ENCODE measurements around the gene IGF2R.
A peak's percentile ranks its signal among the peaks of the same experiment; 100 is the strongest.

Gene IGF2R

GRCh38 chr6:160031871-160032270 lies 63.0 kb downstream of the IGF2R start:
- no peak for DNase-seq

DNA sequence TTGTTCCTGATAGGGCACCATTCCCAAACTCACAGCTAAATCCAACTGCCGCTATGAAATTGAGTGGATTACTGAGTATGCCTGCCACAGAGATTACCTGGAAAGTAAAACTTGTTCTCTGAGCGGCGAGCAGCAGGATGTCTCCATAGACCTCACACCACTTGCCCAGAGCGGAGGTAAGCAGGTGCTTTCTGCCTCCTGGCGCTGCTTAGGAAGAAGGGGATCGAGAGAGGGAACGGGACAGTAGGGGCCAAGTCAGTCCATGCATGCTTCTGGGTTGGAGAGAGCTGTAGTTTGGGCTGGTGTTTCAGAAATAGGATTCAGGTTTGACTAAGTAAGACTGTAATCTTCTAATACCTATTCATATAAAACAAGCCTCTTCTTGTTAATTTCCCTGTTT lies 63.7 kb downstream of the IGF2R start:
- DNase-seq, result no peak

GRCh38 chr6:160034036-160034930 lies 65.4 kb downstream of the IGF2R start:
- DNase-seq, result no peak

DNA sequence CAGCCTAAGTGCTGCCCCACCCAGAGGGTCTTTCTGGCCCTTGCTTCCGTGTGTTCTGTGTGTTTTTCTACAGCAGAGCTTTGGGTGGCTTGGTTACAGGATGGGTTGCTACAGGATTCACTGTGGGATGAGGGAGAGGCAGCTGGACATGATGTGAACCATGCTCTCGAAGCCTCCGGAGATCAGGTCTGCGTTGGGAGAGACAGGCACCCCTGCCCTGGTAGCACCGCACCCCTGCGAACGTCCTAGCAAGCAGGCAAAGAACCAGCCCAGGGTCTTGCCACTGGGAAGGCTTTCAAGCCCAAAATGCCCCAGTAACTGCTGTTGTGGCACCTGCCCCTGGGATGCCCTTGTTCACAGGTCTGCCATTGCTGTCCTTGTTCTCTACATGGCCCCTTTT lies 66.4 kb downstream of the IGF2R start:
- no peak for DNase-seq

DNA sequence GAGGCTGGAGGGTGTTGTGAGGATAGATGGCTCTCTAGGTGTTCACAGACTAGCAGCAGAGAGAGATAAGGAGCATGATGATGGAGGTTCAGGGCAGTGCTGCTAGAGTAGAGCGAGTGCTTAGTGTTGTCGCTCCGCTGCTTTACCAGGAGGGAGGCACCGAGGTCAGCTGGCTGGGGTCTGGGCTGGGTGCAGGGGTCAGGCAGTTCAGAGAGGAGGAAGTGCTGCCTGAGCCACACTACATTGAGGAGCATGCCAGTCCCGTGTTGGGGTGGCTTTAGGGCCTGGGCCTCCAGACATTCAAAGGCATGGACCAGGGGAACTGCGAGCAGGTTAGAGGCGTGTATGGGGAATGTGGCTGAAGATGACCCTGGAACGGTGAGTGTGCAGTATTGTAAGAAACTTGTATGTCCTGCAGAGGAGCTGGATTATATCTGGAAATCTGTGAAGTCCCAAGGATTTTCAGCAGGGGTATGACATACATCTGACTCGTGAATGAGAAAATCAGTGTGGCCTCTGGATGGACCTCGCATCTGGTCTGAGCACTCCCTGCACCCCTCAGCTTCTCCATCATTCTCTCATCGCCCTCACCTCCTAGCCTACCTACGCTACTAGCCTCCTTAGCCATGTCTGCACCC lies 66.9 kb downstream of the IGF2R start:
- DNase-seq, result no peak

DNA sequence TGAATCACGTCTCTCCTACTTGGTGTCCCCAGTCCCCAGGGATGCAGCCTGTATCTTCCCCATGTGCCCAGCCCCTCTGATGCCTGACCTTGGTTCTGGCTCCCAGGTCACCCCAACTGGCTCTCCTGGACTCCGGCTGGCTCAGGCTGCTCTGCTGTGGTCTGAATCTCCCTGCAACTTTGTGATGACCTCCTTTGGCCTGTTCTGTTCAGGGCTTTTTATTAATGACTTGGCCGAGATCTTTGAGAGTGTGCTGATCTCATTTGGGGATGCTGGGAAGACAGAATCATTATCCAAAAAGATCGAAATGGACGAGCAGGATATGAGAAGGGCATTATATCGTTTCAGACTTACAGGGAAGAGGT lies 67.4 kb downstream of the IGF2R start:
- DNase-seq, result no peak

- DNase-seq, result peak; percentile 92
These were observed 67.9 kb downstream of the IGF2R start for GRCh38 chr6:160036790-160037206.

DNA sequence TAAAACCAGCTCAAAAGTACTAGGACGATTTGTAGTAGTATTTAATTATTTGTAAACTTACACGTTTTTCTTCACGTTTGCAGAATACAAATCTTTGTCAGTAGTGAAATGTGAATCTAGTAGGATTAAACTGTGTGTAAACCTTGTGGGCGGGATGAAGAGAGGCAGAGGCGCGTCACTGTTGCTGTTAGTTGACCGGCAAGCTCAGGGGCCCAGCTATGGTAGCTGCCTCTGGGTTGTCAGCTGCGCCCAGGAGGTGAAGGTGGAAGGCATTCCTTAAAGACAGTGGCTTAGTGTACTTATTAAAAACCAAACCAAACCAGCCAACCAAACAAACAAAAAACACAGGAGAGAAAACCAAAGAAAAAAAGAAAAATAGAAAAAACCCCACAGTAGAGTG lies 69.6 kb downstream of the IGF2R start:
- no peak for DNase-seq

DNA sequence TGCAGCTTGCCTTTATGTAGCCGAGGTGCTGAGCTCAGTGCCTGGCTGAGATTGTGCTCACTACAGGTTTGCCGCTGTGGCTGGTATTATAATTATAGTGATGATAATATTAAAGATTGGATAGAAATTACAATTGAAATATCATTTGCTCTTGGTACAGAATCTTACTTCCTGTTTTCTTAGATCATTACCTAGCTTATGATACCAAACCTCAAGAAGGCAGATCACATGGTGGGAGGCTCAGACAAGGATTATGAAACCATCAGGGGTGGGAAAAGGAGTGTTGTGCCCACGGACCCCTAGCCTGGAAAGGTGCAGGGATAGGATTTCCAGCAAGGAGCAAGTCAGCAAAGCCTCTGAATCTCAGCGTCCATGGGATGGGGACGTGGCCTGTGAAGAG lies 70.6 kb downstream of the IGF2R start:
- no peak for DNase-seq

- no peak for DNase-seq
These were observed 71.2 kb downstream of the IGF2R start for GRCh38 chr6:160040055-160040454.

DNA sequence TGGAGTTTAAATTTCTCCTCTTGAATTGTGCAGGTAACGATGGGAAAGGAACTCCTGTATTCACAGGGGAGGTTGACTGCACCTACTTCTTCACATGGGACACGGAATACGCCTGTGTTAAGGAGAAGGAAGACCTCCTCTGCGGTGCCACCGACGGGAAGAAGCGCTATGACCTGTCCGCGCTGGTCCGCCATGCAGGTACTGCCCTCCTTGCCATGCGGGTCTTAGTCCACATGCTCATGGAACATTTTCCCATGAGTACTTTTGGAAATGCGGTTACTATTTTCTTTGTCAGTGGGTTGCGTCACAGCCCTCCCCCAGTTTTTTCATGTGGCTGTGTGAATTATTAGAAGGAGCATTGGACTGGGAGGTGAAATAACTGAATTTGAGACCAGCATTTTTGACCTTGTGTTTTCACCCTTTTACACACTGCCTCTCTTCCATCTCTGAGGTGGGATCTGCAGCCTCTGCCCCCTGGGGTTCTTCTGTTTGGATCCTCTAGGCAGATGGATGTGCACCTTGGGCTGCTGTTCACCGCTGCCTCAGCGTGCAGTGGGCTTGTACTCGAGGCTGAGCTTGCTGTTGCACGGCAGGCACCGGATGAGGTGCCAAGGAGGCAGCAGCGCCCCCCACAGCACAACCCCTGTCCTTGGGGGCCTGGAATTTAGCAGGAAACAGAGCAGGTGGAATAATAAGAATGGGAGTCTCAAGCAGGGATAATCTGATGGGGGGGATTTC lies 71.8 kb downstream of the IGF2R start:
- no peak for DNase-seq

- peak; percentile 26 for DNase-seq
These were observed 72.7 kb downstream of the IGF2R start for GRCh38 chr6:160041608-160042007.

- DNase-seq, result peak; percentile 57
These were observed 73.3 kb downstream of the IGF2R start for GRCh38 chr6:160042014-160042773.

DNA sequence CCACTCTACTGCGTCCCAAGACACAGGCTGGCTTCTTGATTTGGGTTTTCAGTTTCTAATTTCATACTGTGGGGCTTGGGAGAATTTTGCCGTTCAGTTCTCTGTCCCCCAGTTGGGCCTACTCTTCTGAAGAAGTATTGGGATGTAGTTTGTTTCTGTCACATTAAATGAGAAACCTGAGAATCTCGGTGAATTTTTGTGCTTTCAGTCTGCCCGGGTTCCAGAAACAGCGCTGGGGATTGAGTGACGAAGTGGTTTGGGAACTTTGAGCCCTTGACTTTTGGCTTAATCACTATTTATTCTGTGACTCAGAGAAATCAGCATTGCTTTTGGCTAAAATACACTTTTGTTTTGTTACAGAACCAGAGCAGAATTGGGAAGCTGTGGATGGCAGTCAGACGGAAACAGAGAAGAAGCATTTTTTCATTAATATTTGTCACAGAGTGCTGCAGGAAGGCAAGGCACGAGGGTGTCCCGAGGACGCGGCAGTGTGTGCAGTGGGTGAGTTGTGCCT lies 74.0 kb downstream of the IGF2R start:
- DNase-seq, result peak; percentile 70

GRCh38 chr6:160043784-160044183 lies 74.9 kb downstream of the IGF2R start:
- DNase-seq, result no peak

DNA sequence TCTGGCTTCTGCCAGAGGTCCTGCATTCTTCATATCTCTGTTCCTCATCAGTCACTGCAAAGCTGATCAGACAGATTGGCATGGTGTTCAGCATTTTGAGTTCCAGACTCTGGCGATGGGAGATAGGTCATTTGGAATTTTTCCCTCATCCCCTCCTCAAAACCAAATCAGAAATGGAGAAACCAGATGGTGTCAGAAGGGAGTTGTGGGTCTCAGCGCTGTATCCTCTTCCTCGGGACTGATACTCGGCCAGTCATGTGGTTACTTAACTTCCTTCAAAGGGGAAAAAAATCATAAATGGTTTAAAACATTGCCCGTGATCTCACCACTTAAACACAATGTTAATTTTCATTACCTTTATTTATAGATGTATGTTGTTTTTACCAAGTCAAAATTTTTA lies 75.8 kb downstream of the IGF2R start:
- DNase-seq, result no peak

GRCh38 chr6:160048471-160048870 lies 79.6 kb downstream of the IGF2R start:
- DNase-seq, result no peak

GRCh38 chr6:160049346-160049745 lies 80.5 kb downstream of the IGF2R start:
- no peak for DNase-seq

- no peak for DNase-seq
These were observed 81.1 kb downstream of the IGF2R start for GRCh38 chr6:160050022-160050421.

DNA sequence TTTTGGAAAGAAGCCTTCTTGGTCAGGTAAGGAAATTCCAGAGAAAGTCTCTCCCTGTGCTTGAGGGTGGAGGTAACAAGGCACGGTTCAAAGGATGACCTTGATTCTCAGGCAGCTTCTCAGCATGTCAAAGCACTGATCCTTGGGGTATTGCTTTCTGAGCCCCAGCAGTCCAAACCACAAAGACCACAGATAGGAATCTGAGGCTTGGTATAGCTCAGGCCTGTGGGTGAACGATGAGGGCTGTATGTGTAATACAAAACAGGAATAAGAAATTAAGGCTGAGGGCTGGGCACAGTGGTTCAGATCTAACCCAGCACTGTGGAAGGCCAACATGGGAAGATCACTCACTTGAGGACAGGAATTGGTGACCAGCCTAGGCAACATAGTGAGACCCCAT lies 82.5 kb downstream of the IGF2R start:
- no peak for DNase-seq

DNA sequence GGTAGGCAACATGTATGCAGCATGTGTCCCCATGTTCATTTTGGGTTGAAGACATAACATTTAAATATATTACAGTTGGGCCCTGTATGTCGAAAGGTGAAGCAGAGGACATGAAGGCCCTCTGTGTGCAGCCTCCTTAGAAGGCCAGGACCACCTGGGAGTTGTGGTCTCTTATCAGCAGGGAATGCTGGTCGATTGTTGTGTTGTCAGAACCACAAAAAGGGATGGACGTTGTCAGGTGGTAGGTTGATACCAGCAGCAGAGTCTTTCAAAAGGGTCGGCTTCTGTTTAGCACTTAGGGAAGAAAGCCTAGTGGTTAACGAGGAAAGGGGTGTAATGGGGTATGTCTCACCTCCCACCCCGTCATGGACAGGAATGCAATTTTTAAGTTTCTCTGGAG lies 85.4 kb downstream of the IGF2R start:
- no peak for DNase-seq

DNA sequence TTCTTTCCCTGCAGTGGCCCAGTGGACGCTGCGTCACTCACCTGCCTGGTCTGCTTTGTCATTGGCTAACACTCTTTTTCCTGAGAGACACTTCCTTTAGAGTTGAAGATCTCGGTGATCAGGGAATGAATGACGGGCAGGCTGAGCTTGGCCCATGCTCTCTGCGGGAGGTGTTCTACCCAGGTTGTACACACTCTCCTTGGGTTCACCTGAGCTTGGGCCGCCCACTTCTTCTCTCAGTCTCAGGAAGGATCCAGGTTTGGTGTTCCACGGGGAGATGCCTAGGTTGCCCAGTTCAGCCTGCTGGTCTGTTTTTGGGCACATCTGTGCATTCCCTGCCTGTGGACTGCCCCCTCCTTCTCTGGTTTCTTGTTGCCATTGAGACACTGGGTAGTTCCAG lies 86.0 kb downstream of the IGF2R start:
- no peak for DNase-seq

GRCh38 chr6:160055378-160055777 lies 86.5 kb downstream of the IGF2R start:
- no peak for DNase-seq
